Measurements from ENCODE around the gene MYRFL. TPM values are rescaled to one million over a fixed set of nuclear protein-coding genes. Genes with fewer than 3 reads are reported as not detected.
A peak's percentile ranks its signal among the peaks of the same experiment; 100 is the strongest.

The MYRFL gene
- total RNA-seq, 1 experiment from 2014 or later = 3.2 TPM

- Histone ChIP-seq H3K9ac (ENCODE audit: low read length) (peak overlapping the region; percentile 3; the same call in 1 of the 2 replicates), H3K27ac (ENCODE audit: low read length) (no peak overlapping the region), H2AFZ (ENCODE audit: low read length) (0 out of 2 replicates have a peak overlapping the region, but pooled peaks have one; percentile 33), H3K4me2 (ENCODE audit: low read depth, low read length, poor library complexity, severe bottlenecking) (peak overlapping the region; percentile 10), H4K20me1 (ENCODE audit: insufficient read depth, low read depth, low read length) (no peaks in the 10 kb centered on the region), H3K4me1 (ENCODE audit: low read length) (peaks cover 47% of the 10 kb centered on the region), H3K27me3 (ENCODE audit: low read length) (no peaks in the 10 kb centered on the region), H3K9me2 (replicated peaks; ENCODE audit: insufficient read depth, low read length) (no peaks in the 10 kb centered on the region), H3K36me3 (ENCODE audit: insufficient read depth, low read length) (no peaks in the 10 kb centered on the region), H3K4me3 (ENCODE audit: low read length) (no peak overlapping the region), H3K9me3 (ENCODE audit: low read length) (no peaks in the 10 kb centered on the region), H3K79me2 (ENCODE audit: low read length) (no peaks in the 10 kb centered on the region)
- no peak for DNase-seq
Measured at GRCh38 chr12:69932154-69932553, 107.1 kb downstream of the MYRFL start.

GRCh38 chr12:69932676-69933552 lies 107.9 kb downstream of the MYRFL start:
- Histone ChIP-seq H3K27ac (ENCODE audit: low read length) (no peak overlapping the region), H3K4me2 (ENCODE audit: low read depth, low read length, poor library complexity, severe bottlenecking) (peak overlapping the region; percentile 10), H3K4me3 (ENCODE audit: low read length) (no peak overlapping the region; the same call in 1 of the 2 replicates), H3K4me1 (ENCODE audit: low read length) (peaks cover 39% of the 10 kb centered on the region), H2AFZ (ENCODE audit: low read length) (0 out of 2 replicates have a peak overlapping the region, but pooled peaks have one; percentile 33), H3K27me3 (ENCODE audit: low read length) (no peaks in the 10 kb centered on the region), H3K36me3 (ENCODE audit: insufficient read depth, low read length) (no peaks in the 10 kb centered on the region), H3K9me2 (replicated peaks; ENCODE audit: insufficient read depth, low read length) (no peaks in the 10 kb centered on the region), H4K20me1 (ENCODE audit: insufficient read depth, low read depth, low read length) (no peaks in the 10 kb centered on the region), H3K9me3 (ENCODE audit: low read length) (no peaks in the 10 kb centered on the region), H3K79me2 (ENCODE audit: low read length) (no peaks in the 10 kb centered on the region), H3K9ac (ENCODE audit: low read length) (no peak overlapping the region; the same call in 1 of the 2 replicates)
- peak; percentile 72 for DNase-seq

- Histone ChIP-seq H3K4me3 (ENCODE audit: low read length) (no peak overlapping the region), H3K9me2 (replicated peaks; ENCODE audit: insufficient read depth, low read length) (no peaks in the 10 kb centered on the region), H3K9ac (ENCODE audit: low read length) (no peak overlapping the region), H3K36me3 (ENCODE audit: insufficient read depth, low read length) (no peaks in the 10 kb centered on the region), H3K27me3 (ENCODE audit: low read length) (no peaks in the 10 kb centered on the region), H3K9me3 (ENCODE audit: low read length) (no peaks in the 10 kb centered on the region), H3K4me1 (ENCODE audit: low read length) (peaks cover 35% of the 10 kb centered on the region), H3K27ac (ENCODE audit: low read length) (no peak overlapping the region), H4K20me1 (ENCODE audit: insufficient read depth, low read depth, low read length) (no peaks in the 10 kb centered on the region), H2AFZ (ENCODE audit: low read length) (no peak overlapping the region), H3K79me2 (ENCODE audit: low read length) (no peaks in the 10 kb centered on the region), H3K4me2 (ENCODE audit: low read depth, low read length, poor library complexity, severe bottlenecking) (no peak overlapping the region)
- DNase-seq = no peak
Measured at GRCh38 chr12:69934011-69934410, 109.0 kb downstream of the MYRFL start.

GRCh38 chr12:69935651-69936100 lies 110.6 kb downstream of the MYRFL start:
- Histone ChIP-seq H3K4me3 (ENCODE audit: low read length) (no peak overlapping the region), H3K9me3 (ENCODE audit: low read length) (no peaks in the 10 kb centered on the region), H4K20me1 (ENCODE audit: insufficient read depth, low read depth, low read length) (no peaks in the 10 kb centered on the region), H3K9ac (ENCODE audit: low read length) (no peak overlapping the region), H3K27ac (ENCODE audit: low read length) (no peak overlapping the region), H3K4me2 (ENCODE audit: low read depth, low read length, poor library complexity, severe bottlenecking) (no peak overlapping the region), H3K27me3 (ENCODE audit: low read length) (no peaks in the 10 kb centered on the region), H3K79me2 (ENCODE audit: low read length) (no peaks in the 10 kb centered on the region), H3K4me1 (ENCODE audit: low read length) (peaks cover 35% of the 10 kb centered on the region), H2AFZ (ENCODE audit: low read length) (no peak overlapping the region), H3K9me2 (replicated peaks; ENCODE audit: insufficient read depth, low read length) (no peaks in the 10 kb centered on the region), H3K36me3 (ENCODE audit: insufficient read depth, low read length) (no peaks in the 10 kb centered on the region)
- no peak for DNase-seq

- H3K27ac ChIP-seq (ENCODE audit: low read length) = no peak overlapping the region
- H3K79me2 ChIP-seq (ENCODE audit: low read length) = no peaks in the 10 kb centered on the region
- no peaks in the 10 kb centered on the region for H3K9me2 ChIP-seq (replicated peaks; ENCODE audit: insufficient read depth, low read length)
- no peak overlapping the region for H3K4me3 ChIP-seq (ENCODE audit: low read length)
- no peak overlapping the region for H3K9ac ChIP-seq (ENCODE audit: low read length)
- H3K4me1 ChIP-seq (ENCODE audit: low read length) = peaks cover 35% of the 10 kb centered on the region
- no peaks in the 10 kb centered on the region for H3K27me3 ChIP-seq (ENCODE audit: low read length)
- no peaks in the 10 kb centered on the region for H3K9me3 ChIP-seq (ENCODE audit: low read length)
- H3K36me3 ChIP-seq (ENCODE audit: insufficient read depth, low read length) = no peaks in the 10 kb centered on the region
- no peaks in the 10 kb centered on the region for H4K20me1 ChIP-seq (ENCODE audit: insufficient read depth, low read depth, low read length)
- no peak overlapping the region for H2AFZ ChIP-seq (ENCODE audit: low read length)
- no peak for DNase-seq
- H3K4me2 ChIP-seq (ENCODE audit: low read depth, low read length, poor library complexity, severe bottlenecking) = no peak overlapping the region
Measured at GRCh38 chr12:69936214-69936731, 111.2 kb downstream of the MYRFL start.

GRCh38 chr12:69936766-69937165 lies 111.7 kb downstream of the MYRFL start:
- no peaks in the 10 kb centered on the region for H3K36me3 ChIP-seq (ENCODE audit: insufficient read depth, low read length)
- no peaks in the 10 kb centered on the region for H4K20me1 ChIP-seq (ENCODE audit: insufficient read depth, low read depth, low read length)
- no peaks in the 10 kb centered on the region for H3K9me2 ChIP-seq (replicated peaks; ENCODE audit: insufficient read depth, low read length)
- no peaks in the 10 kb centered on the region for H3K9me3 ChIP-seq (ENCODE audit: low read length)
- H3K27me3 ChIP-seq (ENCODE audit: low read length) = no peaks in the 10 kb centered on the region
- no peak overlapping the region for H2AFZ ChIP-seq (ENCODE audit: low read length)
- no peak overlapping the region for H3K4me2 ChIP-seq (ENCODE audit: low read depth, low read length, poor library complexity, severe bottlenecking)
- H3K4me3 ChIP-seq (ENCODE audit: low read length) = no peak overlapping the region
- H3K4me1 ChIP-seq (ENCODE audit: low read length) = peaks cover 30% of the 10 kb centered on the region
- no peak overlapping the region for H3K27ac ChIP-seq (ENCODE audit: low read length)
- no peak overlapping the region for H3K9ac ChIP-seq (ENCODE audit: low read length)
- DNase-seq = no peak
- H3K79me2 ChIP-seq (ENCODE audit: low read length) = no peaks in the 10 kb centered on the region

GRCh38 chr12:69947123-69947522 lies 122.1 kb downstream of the MYRFL start:
- H3K36me3 ChIP-seq (ENCODE audit: insufficient read depth, low read length) = no peaks in the 10 kb centered on the region
- H3K4me2 ChIP-seq (ENCODE audit: low read depth, low read length, poor library complexity, severe bottlenecking) = no peak overlapping the region
- H2AFZ ChIP-seq (ENCODE audit: low read length) = no peak overlapping the region
- H3K27me3 ChIP-seq (ENCODE audit: low read length) = no peaks in the 10 kb centered on the region
- H3K9ac ChIP-seq (ENCODE audit: low read length) = no peak overlapping the region
- H3K4me3 ChIP-seq (ENCODE audit: low read length) = no peak overlapping the region
- no peak for DNase-seq
- H3K4me1 ChIP-seq (ENCODE audit: low read length) = peaks cover 22% of the 10 kb centered on the region
- H3K27ac ChIP-seq (ENCODE audit: low read length) = no peak overlapping the region
- no peaks in the 10 kb centered on the region for H3K9me3 ChIP-seq (ENCODE audit: low read length)
- H4K20me1 ChIP-seq (ENCODE audit: insufficient read depth, low read depth, low read length) = no peaks in the 10 kb centered on the region
- no peaks in the 10 kb centered on the region for H3K9me2 ChIP-seq (replicated peaks; ENCODE audit: insufficient read depth, low read length)
- H3K79me2 ChIP-seq (ENCODE audit: low read length) = no peaks in the 10 kb centered on the region

GRCh38 chr12:69947897-69948296 lies 122.9 kb downstream of the MYRFL start:
- peak overlapping the region; percentile 49 for H3K4me2 ChIP-seq (ENCODE audit: low read depth, low read length, poor library complexity, severe bottlenecking)
- H3K27ac ChIP-seq (ENCODE audit: low read length) = no peak overlapping the region
- no peaks in the 10 kb centered on the region for H4K20me1 ChIP-seq (ENCODE audit: insufficient read depth, low read depth, low read length)
- H3K36me3 ChIP-seq (ENCODE audit: insufficient read depth, low read length) = no peaks in the 10 kb centered on the region
- no peaks in the 10 kb centered on the region for H3K9me3 ChIP-seq (ENCODE audit: low read length)
- DNase-seq = peak; percentile 53
- H3K27me3 ChIP-seq (ENCODE audit: low read length) = no peaks in the 10 kb centered on the region
- H3K9me2 ChIP-seq (replicated peaks; ENCODE audit: insufficient read depth, low read length) = no peaks in the 10 kb centered on the region
- no peaks in the 10 kb centered on the region for H3K79me2 ChIP-seq (ENCODE audit: low read length)
- H3K4me1 ChIP-seq (ENCODE audit: low read length) = peaks cover 22% of the 10 kb centered on the region
- no peak overlapping the region for H3K4me3 ChIP-seq (ENCODE audit: low read length)
- peak overlapping the region; percentile 33; the same call in 1 of the 2 replicates for H2AFZ ChIP-seq (ENCODE audit: low read length)
- no peak overlapping the region for H3K9ac ChIP-seq (ENCODE audit: low read length)

All from Karpas-422 (cell line).